H9 (cell line): ENCODE results near the gene RUNX1. TPM values are rescaled to one million over a fixed set of nuclear protein-coding genes. Genes with fewer than 3 reads are reported as not detected.

ENCODE experiments used
- DNase-seq: peaks from one replicate; pipeline ENCODE4 v3.0.0-alpha.2; 2017
- H2AFZ ChIP-seq: one replicate; pipeline ENCODE4 v1.6.1; 2013; ENCODE audit warnings: mild to moderate bottlenecking, low read length, control low read depth, moderate library complexity
- H2AK5ac ChIP-seq: 2 replicates; pipeline ENCODE4 v1.6.1; 2013; ENCODE audit warnings: low read length, control low read depth, mixed read lengths; ENCODE audit not compliant: insufficient read length
- H2BK120ac ChIP-seq: one replicate; pipeline ENCODE4 v1.6.1; 2013; ENCODE audit warnings: low read depth, mild to moderate bottlenecking, low read length, control low read depth, inconsistent platforms; ENCODE audit not compliant: poor library complexity, severe bottlenecking
- H2BK12ac ChIP-seq: 2 replicates; pipeline ENCODE4 v1.6.1; 2013; ENCODE audit warnings: low read length, control low read depth, mixed read lengths, low read depth; ENCODE audit not compliant: insufficient read length
- H2BK15ac ChIP-seq: 2 replicates; pipeline ENCODE4 v1.6.1; 2013; ENCODE audit warnings: low read depth, low read length, control low read depth
- H2BK20ac ChIP-seq: one replicate; pipeline ENCODE4 v1.6.1; 2013; ENCODE audit warnings: low read depth, mild to moderate bottlenecking, low read length, control low read depth, inconsistent platforms; ENCODE audit not compliant: poor library complexity, severe bottlenecking
- H2BK5ac ChIP-seq: 2 replicates; pipeline ENCODE4 v1.6.1; 2013; ENCODE audit warnings: low read length, control low read depth, mixed read lengths; ENCODE audit not compliant: insufficient read length
- H3K14ac ChIP-seq: 2 replicates; pipeline ENCODE4 v1.6.1; 2013; ENCODE audit warnings: low read length, control low read depth; ENCODE audit not compliant: insufficient read depth
- H3K18ac ChIP-seq: 2 replicates; pipeline ENCODE4 v1.6.1; 2013; ENCODE audit warnings: low read depth, mild to moderate bottlenecking, mixed read lengths, low read length, control low read depth; ENCODE audit not compliant: insufficient read length
- H3K23ac ChIP-seq: 2 replicates; pipeline ENCODE4 v1.6.1; 2013; ENCODE audit warnings: low read length, control low read depth, mixed read lengths, low read depth; ENCODE audit not compliant: insufficient read length
- H3K23me2 ChIP-seq: 2 replicates; pipeline ENCODE4 v1.6.1; 2013; ENCODE audit warnings: low read depth, mild to moderate bottlenecking, mixed read lengths, low read length, control low read depth; ENCODE audit not compliant: insufficient read length, poor library complexity, severe bottlenecking
- H3K27ac ChIP-seq: 2 replicates; pipeline ENCODE4 v1.5.1; 2013; ENCODE audit warnings: low read length, control low read depth, mixed read lengths, low read depth; ENCODE audit not compliant: insufficient read length
- H3K27me3 ChIP-seq: 2 replicates; pipeline ENCODE4 v1.6.1; 2013; ENCODE audit warnings: low read length, control low read depth, inconsistent platforms; ENCODE audit not compliant: insufficient read depth
- H3K4ac ChIP-seq: 2 replicates; pipeline ENCODE4 v1.6.1; 2013; ENCODE audit warnings: low read depth, mild to moderate bottlenecking, control low read depth, inconsistent platforms, low read length, moderate library complexity
- H3K4me1 ChIP-seq: 2 replicates; pipeline ENCODE4 v1.6.1; 2013; ENCODE audit warnings: low read length, control low read depth, inconsistent platforms; ENCODE audit not compliant: insufficient read depth
- H3K4me2 ChIP-seq: 2 replicates; pipeline ENCODE4 v1.6.1; 2013; ENCODE audit warnings: low read length, control low read depth, mixed read lengths; ENCODE audit not compliant: insufficient read length, insufficient read depth
- H3K56ac ChIP-seq: 2 replicates; pipeline ENCODE4 v1.6.1; 2013; ENCODE audit warnings: low read depth, mild to moderate bottlenecking, mixed read lengths, low read length, control low read depth; ENCODE audit not compliant: insufficient read length
- H3K79me1 ChIP-seq: 2 replicates; pipeline ENCODE4 v1.6.1; 2013; ENCODE audit warnings: low read depth, mild to moderate bottlenecking, moderate library complexity, low read length, control low read depth, inconsistent platforms; ENCODE audit not compliant: insufficient read depth, poor library complexity, severe bottlenecking
- H3K79me2 ChIP-seq: 2 replicates; pipeline ENCODE4 v1.6.1; 2013; ENCODE audit warnings: low read length, control low read depth, inconsistent platforms; ENCODE audit not compliant: insufficient read depth
- H3K9ac ChIP-seq: 2 replicates; pipeline ENCODE4 v1.6.1; 2013; ENCODE audit warnings: low read length, control low read depth, mixed read lengths; ENCODE audit not compliant: insufficient read length; ENCODE audit errors: extremely low read depth
- H3K9me3 ChIP-seq: one replicate; pipeline ENCODE4 v1.6.1; 2013; ENCODE audit warnings: low read depth, low read length, inconsistent platforms; ENCODE audit not compliant: control insufficient read depth
- H3T11ph ChIP-seq: one replicate; pipeline ENCODE4 v1.6.1; 2013; ENCODE audit warnings: mild to moderate bottlenecking, low read length, control low read depth, inconsistent platforms
- H4K20me1 ChIP-seq: one replicate; pipeline ENCODE4 v1.6.1; 2013; ENCODE audit not compliant: control insufficient read depth, insufficient read length, insufficient read depth
- H4K5ac ChIP-seq: 2 replicates; pipeline ENCODE4 v1.6.1; 2013; ENCODE audit warnings: low read depth, mild to moderate bottlenecking, mixed read lengths, low read length, control low read depth; ENCODE audit not compliant: insufficient read length
- H4K8ac ChIP-seq: replicated peaks from 2 replicates; pipeline ENCODE4 v1.6.1; 2013; ENCODE audit warnings: low read length, control low read depth, mixed read lengths, low read depth; ENCODE audit not compliant: insufficient read length
- H4K91ac ChIP-seq: 2 replicates; pipeline ENCODE4 v1.6.1; 2013; ENCODE audit warnings: low read depth, mild to moderate bottlenecking, moderate library complexity, mixed read lengths, low read length, control low read depth; ENCODE audit not compliant: insufficient read length
- H3K27ac Mint-ChIP-seq, 3 experiments: 2 replicates in 2 of 3; 3 replicates in 1 of 3; pipeline ENCODE4 v1.8.0; 2020 to 2021; ENCODE audit warnings: mixed read lengths in 3 of 3, mild to moderate bottlenecking in 1 of 3, moderate library complexity in 1 of 3
- H3K27me3 Mint-ChIP-seq: 2 replicates; pipeline ENCODE4 v1.8.0; 2021; ENCODE audit warnings: low read depth, mild to moderate bottlenecking, moderate library complexity, mixed read lengths
- H3K36me3 Mint-ChIP-seq, 3 experiments: 2 replicates in 2 of 3; 3 replicates in 1 of 3; pipeline ENCODE4 v1.8.0; 2020 to 2021; ENCODE audit warnings: low read depth in 3 of 3, mixed read lengths in 3 of 3; ENCODE audit not compliant: insufficient read depth in 1 of 3
- H3K4me1 Mint-ChIP-seq, 2 experiments: 2 replicates each; pipeline ENCODE4 v1.8.0; 2020; ENCODE audit warnings: mixed read lengths in 2 of 2
- H3K4me3 Mint-ChIP-seq, 2 experiments: 2 replicates in 1 of 2; 3 replicates in 1 of 2; pipeline ENCODE4 v1.8.0; 2020 to 2021; ENCODE audit warnings: mild to moderate bottlenecking in 2 of 2, mixed read lengths in 2 of 2, moderate library complexity in 1 of 2
- H3K9me3 Mint-ChIP-seq, 2 experiments: 2 replicates in 1 of 2; 3 replicates in 1 of 2; pipeline ENCODE4 v1.8.0; 2020; ENCODE audit warnings: mild to moderate bottlenecking in 2 of 2, mixed read lengths in 2 of 2, moderate library complexity in 1 of 2
- CTCF ChIP-seq: fragments of 200-600 bp; sonication (generic); conservative IDR thresholded peaks from 3 replicates; pipeline ENCODE4 v1.8.0; 2021; ENCODE audit warnings: antibody characterized with exemption, mild to moderate bottlenecking
- WGBS: extraction: QIAGEN DNeasy Blood & Tissue Kit; methylation state at CpG from one replicate; pipeline ENCODE4 v1.1.7; 2013; ENCODE audit warnings: missing lambda C conversion rate, low lambda C conversion rate, mixed read lengths; ENCODE audit not compliant: insufficient read length; ENCODE audit errors: extremely low coverage; 5-methylcytosine and 5-hydroxymethylcytosine counted together
- total RNA-seq: library from RNA; stranded (reverse); gene quantifications from 2 replicates; pipeline ENCODE4 v1.2.1, GENCODE V29; 2021

Gene RUNX1
- total RNA-seq, 1 experiment from 2014 or later: 0.72 TPM

GRCh38 chr21:34905218-34905537 is 143.9 kb downstream of the RUNX1 start:
- no peak overlapping the region for H3K23ac ChIP-seq
- H3K9me3 Mint-ChIP-seq: no peaks in the 10 kb centered on the region
- no peaks in the 10 kb centered on the region for H3K23me2 ChIP-seq
- H4K20me1 ChIP-seq: no peaks in the 10 kb centered on the region
- H2AK5ac ChIP-seq: no peak overlapping the region
- no peak for DNase-seq
- H3K18ac ChIP-seq: no peak overlapping the region
- no peaks in the 10 kb centered on the region for H3K79me1 ChIP-seq
- TF ChIP-seq CTCF: no peak
- no peak overlapping the region for H2BK5ac ChIP-seq
- no peak overlapping the region for H3K4me2 ChIP-seq
- H2BK15ac ChIP-seq: no peak overlapping the region
- no peak overlapping the region for H2BK12ac ChIP-seq
- no peak overlapping the region for H3K56ac ChIP-seq
- WGBS: no CpG with 5 or more reads among the region's 4 CpGs
- H3K14ac ChIP-seq: no peak overlapping the region
- peaks cover 15 to 19% of the 10 kb centered on the region in 2 experiments for H3K4me1 Mint-ChIP-seq
- no peak overlapping the region for H2AFZ ChIP-seq
- H2BK20ac ChIP-seq: no peak overlapping the region
- H4K8ac ChIP-seq: no peak overlapping the region
- no peak overlapping the region for H3K4me3 Mint-ChIP-seq
- H3K27ac Mint-ChIP-seq: no peak overlapping the region
- H3K36me3 Mint-ChIP-seq: no peaks in the 10 kb centered on the region
- no peak overlapping the region for H3K4ac ChIP-seq
- H3T11ph ChIP-seq: no peak overlapping the region
- H3K27me3 Mint-ChIP-seq: peaks cover 4% of the 10 kb centered on the region
- H4K5ac ChIP-seq: no peak overlapping the region
- no peak overlapping the region for H3K27ac ChIP-seq
- no peaks in the 10 kb centered on the region for H3K4me1 ChIP-seq
- no peaks in the 10 kb centered on the region for H3K9me3 ChIP-seq
- H3K27me3 ChIP-seq: no peaks in the 10 kb centered on the region
- no peak overlapping the region for H3K9ac ChIP-seq
- H3K79me2 ChIP-seq: no peaks in the 10 kb centered on the region
- no peak overlapping the region for H2BK120ac ChIP-seq
- H4K91ac ChIP-seq: no peak overlapping the region
